Urinary bladder (tissue), 4 donors: Measurements from ENCODE around the gene TSPYL6. TPM values are rescaled to one million over a fixed set of nuclear protein-coding genes. Genes with fewer than 3 reads are reported as not detected.
"Not testable (repeated sequence)": the region's sequence is repeated elsewhere in the genome, so short reads cannot be mapped to it uniquely, and the experiment has no call there.

Experiments used
- DNase-seq: peaks from one replicate; pipeline ENCODE4 v3.0.0-alpha.2; 2015; ENCODE audit errors: extremely low spot score
- H3K27ac ChIP-seq: one replicate; pipeline ENCODE4 v1.5.1; 2013; ENCODE audit warnings: low read depth, mild to moderate bottlenecking, moderate library complexity
- H3K36me3 ChIP-seq: one replicate; pipeline ENCODE4 v1.6.1; 2013; ENCODE audit warnings: mild to moderate bottlenecking, moderate library complexity; ENCODE audit not compliant: insufficient read depth
- H3K4me1 ChIP-seq: one replicate; pipeline ENCODE4 v1.6.1; 2013; ENCODE audit warnings: mild to moderate bottlenecking, moderate library complexity; ENCODE audit not compliant: insufficient read depth
- H3K4me3 ChIP-seq: one replicate; pipeline ENCODE4 v1.5.1; 2013; ENCODE audit warnings: low read depth, low read length
- WGBS: extraction: QIAGEN DNeasy Blood & Tissue Kit; methylation state at CpG from one replicate; pipeline ENCODE4 v1.1.7; 2013; 5-methylcytosine and 5-hydroxymethylcytosine counted together
- polyA plus RNA-seq: library from polyadenylated mRNA; stranded (reverse); fragments of 200-250 nt; gene quantifications from one replicate; pipeline ENCODE4 v1.2.3, GENCODE V29; 2013
- total RNA-seq: library from RNA; depleted of rRNA; stranded (reverse); fragments of >200 nt; gene quantifications from one replicate; pipeline ENCODE4 v1.2.3, GENCODE V29; 2014
- donor health status: healthy with polysubstance abuse.
- donor health status: healthy.

TSPYL6 gene
- total RNA-seq (0.16 TPM), polyA plus RNA-seq (not detected)

- WGBS: 97% methylated on average over 25 of the region's 25 CpGs
- DNase-seq: no peak
- Histone ChIP-seq H3K36me3 (no peaks in the 10 kb centered on the region), H3K4me1 (no peaks in the 10 kb centered on the region), H3K27ac (no peak within 1 kb of the TSS), H3K4me3 (no peak within 1 kb of the TSS)
Measured at GRCh38 chr2:54256091-54256694, at the start of gene TSPYL6. Gene TSPYL6 (minus strand): TSS chr2:54256229. CDS start chr2:54256151, 78 bp downstream.

GRCh38 chr2:54303631-54304030 lies 47.6 kb upstream of the TSPYL6 start:
- DNase-seq: no peak
- Histone ChIP-seq H3K36me3 (no peaks in the 10 kb centered on the region), H3K27ac (no peak overlapping the region), H3K4me3 (no peak overlapping the region), H3K4me1 (no peaks in the 10 kb centered on the region)

GRCh38 chr2:54298514-54298913 lies 42.5 kb upstream of the TSPYL6 start:
- no peaks in the 10 kb centered on the region for H3K4me1 ChIP-seq
- H3K36me3 ChIP-seq: no peaks in the 10 kb centered on the region
- 95% methylated on average over 5 of the region's 5 CpGs for WGBS
- no peak overlapping the region for H3K4me3 ChIP-seq
- H3K27ac ChIP-seq: no peak overlapping the region
- DNase-seq: no peak

GRCh38 chr2:54295911-54296310 lies 39.9 kb upstream of the TSPYL6 start:
- H3K36me3 ChIP-seq: no peaks in the 10 kb centered on the region
- H3K27ac ChIP-seq: no peak overlapping the region
- WGBS: 77% methylated on average over 5 of the region's 5 CpGs
- no peak overlapping the region for H3K4me3 ChIP-seq
- no peak for DNase-seq
- H3K4me1 ChIP-seq: no peaks in the 10 kb centered on the region

DNA sequence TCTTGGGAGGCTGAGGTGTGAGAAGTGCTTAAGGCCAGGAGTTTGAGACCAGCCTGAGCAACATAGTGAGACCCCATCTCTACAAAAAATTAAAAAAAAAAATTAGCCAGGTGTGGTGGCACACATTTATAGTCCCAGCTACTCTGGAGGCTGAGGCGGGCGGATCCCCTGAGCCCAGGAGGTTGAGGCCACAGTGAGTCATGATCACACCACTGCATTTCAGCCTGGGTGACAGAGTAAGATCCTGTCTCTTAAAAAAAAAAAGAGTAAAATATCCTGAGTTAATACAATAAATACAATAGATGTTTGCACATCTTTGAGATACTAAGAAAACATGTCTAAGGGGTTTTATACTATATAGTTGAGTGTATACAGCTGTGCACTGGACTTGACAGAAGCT lies 38.6 kb upstream of the TSPYL6 start:
- not testable (repeated sequence) for H3K27ac ChIP-seq, H3K36me3 ChIP-seq, DNase-seq, H3K4me1 ChIP-seq, H3K4me3 ChIP-seq
- WGBS: 100% methylated on average over 2 of the region's 2 CpGs

DNA sequence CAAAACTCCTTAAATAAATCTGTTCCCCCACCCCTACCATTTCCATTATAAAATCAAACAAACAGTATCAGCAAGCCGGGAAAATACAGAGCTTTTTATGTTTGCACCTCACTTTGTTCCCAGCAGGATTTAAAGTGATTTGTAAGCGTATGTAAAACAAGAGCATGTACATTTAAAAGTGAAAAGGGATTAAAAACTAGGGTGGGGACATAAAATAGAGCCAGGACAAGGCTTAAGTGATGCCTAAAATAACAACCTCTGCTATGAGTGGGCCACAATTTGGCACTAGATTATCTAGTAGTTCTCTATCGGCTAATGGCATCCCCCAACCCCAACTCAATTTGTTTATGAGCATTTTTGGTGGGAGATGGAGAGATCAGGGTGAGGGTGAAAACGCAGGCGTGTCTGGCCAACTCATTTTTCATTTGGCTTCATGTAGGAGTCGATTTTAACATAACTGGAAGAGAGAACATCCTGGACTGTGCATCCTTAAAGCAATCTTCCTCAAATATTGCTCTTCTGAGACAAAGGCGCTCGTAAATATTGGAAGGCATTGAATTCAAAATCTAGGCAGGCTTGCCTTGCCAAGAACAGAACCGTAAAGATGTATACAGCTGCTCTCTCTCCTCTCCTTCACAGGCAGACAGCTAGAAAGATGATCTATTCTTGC lies 34.5 kb upstream of the TSPYL6 start:
- DNase-seq: peak; percentile 52
- Histone ChIP-seq H3K4me3 (no peak overlapping the region), H3K27ac (no peak overlapping the region), H3K4me1 (no peaks in the 10 kb centered on the region), H3K36me3 (no peaks in the 10 kb centered on the region)
- WGBS: 46% methylated on average over 9 of the region's 9 CpGs

- Histone ChIP-seq H3K27ac (no peak overlapping the region), H3K4me1 (no peaks in the 10 kb centered on the region), H3K36me3 (no peaks in the 10 kb centered on the region), H3K4me3 (no peak overlapping the region)
- 73% methylated on average over 23 of the region's 23 CpGs for WGBS
- no peak for DNase-seq
Measured at GRCh38 chr2:54289917-54290316, 33.9 kb upstream of the TSPYL6 start.

DNA sequence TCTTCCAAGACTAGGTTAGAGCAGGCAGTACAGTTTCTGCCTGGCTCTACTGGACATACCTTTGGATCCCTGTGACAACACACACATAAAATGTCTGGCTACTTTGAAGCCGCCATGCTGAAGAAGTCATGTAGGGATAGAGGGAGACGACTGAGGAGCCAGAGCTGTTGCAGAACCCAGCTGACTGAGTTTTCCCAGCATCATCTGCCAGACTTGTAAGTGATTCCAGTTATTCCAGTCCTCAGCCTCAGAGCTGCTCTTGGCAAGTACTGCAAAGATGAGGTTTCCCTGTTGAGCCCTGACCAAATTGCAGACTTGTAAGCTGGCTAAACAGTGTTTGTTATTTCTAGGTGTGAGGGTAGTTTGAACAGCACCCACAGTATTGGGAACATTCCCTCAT lies 31.5 kb upstream of the TSPYL6 start:
- no peak for DNase-seq
- no peaks in the 10 kb centered on the region for H3K36me3 ChIP-seq
- no peak overlapping the region for H3K27ac ChIP-seq
- WGBS: 57% methylated on average over 2 of the region's 2 CpGs
- H3K4me3 ChIP-seq: no peak overlapping the region
- H3K4me1 ChIP-seq: no peaks in the 10 kb centered on the region

- no peaks in the 10 kb centered on the region for H3K36me3 ChIP-seq
- H3K4me3 ChIP-seq: no peak overlapping the region
- DNase-seq: no peak
- 100% methylated on average over 1 of the region's 1 CpG for WGBS
- H3K4me1 ChIP-seq: no peaks in the 10 kb centered on the region
- H3K27ac ChIP-seq: no peak overlapping the region
Measured at GRCh38 chr2:54285451-54285850, 29.4 kb upstream of the TSPYL6 start.

- 76% methylated on average over 3 of the region's 3 CpGs for WGBS
Measured at GRCh38 chr2:54284826-54285225, 28.8 kb upstream of the TSPYL6 start.

DNA sequence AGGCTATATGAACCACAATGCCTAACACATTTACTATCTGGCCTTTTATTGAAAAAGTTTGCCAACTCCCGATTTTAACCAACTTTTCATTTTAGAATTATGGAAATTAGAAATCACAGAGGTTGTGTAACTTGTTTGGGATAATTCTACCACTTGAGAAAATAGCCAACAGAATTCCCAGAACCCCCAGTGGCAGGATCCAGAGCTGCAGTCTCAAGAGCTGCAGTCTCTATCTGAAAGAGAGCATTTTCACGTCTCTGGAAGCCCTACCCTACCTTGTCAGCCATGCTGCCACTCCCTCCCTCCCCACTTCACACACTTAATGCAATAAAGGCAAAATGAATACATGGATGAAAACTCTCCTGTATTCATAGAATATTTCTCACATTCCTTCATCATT lies 23.4 kb upstream of the TSPYL6 start:
- Histone ChIP-seq H3K4me3 (no peak overlapping the region), H3K27ac (no peak overlapping the region), H3K4me1 (no peaks in the 10 kb centered on the region), H3K36me3 (no peaks in the 10 kb centered on the region)
- no peak for DNase-seq
- WGBS: 66% methylated on average over 2 of the region's 2 CpGs

More at GRCh38 chr2:54284826-54285225, 28.8 kb upstream of the TSPYL6 start:
- Histone ChIP-seq H3K27ac (no peak overlapping the region), H3K4me3 (no peak overlapping the region), H3K36me3 (no peaks in the 10 kb centered on the region), H3K4me1 (no peaks in the 10 kb centered on the region)
- DNase-seq: no peak

DNA sequence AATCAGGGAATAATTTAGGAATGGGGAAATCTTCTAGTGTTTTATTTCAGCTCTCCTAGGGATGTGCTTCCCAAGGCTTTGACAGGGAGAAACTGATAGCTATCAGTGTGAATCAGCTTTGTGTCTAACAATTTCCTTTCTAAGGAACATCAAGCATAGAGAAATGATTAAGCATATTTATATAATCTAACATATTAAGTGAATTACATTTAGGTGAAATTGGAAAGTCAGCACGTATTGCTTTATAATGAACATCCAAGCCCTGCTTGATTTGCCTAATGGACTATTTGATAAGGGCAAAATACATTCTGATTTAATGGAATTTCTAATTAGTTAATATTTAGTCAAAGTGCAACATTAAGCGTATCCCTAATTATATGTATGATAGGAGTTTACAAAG lies 19.5 kb upstream of the TSPYL6 start:
- Histone ChIP-seq H3K4me3 (no peak overlapping the region), H3K27ac (no peak overlapping the region), H3K4me1 (no peaks in the 10 kb centered on the region), H3K36me3 (no peaks in the 10 kb centered on the region)
- DNase-seq: no peak
- WGBS: 74% methylated on average over 2 of the region's 2 CpGs

GRCh38 chr2:54274781-54275242 lies 18.8 kb upstream of the TSPYL6 start:
- 47% methylated on average over 1 of the region's 1 CpG for WGBS
- no peak for DNase-seq

GRCh38 chr2:54271843-54272627 lies 16.0 kb upstream of the TSPYL6 start:
- WGBS: 94% methylated on average over 6 of the region's 6 CpGs
- Histone ChIP-seq H3K36me3 (no peaks in the 10 kb centered on the region), H3K4me1 (no peaks in the 10 kb centered on the region), H3K4me3 (no peak overlapping the region), H3K27ac (no peak overlapping the region)
- DNase-seq: no peak

More at GRCh38 chr2:54274781-54275242, 18.8 kb upstream of the TSPYL6 start:
- no peaks in the 10 kb centered on the region for H3K36me3 ChIP-seq
- no peak overlapping the region for H3K4me3 ChIP-seq
- H3K4me1 ChIP-seq: no peaks in the 10 kb centered on the region
- H3K27ac ChIP-seq: no peak overlapping the region
